ENCODE data around the gene CDIPT. TPM values are rescaled to one million over a fixed set of nuclear protein-coding genes. Genes with fewer than 3 reads are reported as not detected.
"Not testable (repeated sequence)": the region's sequence is repeated elsewhere in the genome, so short reads cannot be mapped to it uniquely, and the experiment has no call there.

CDIPT gene
- total RNA-seq, 1 donor from 2014 or later = 68.6 TPM

DNA sequence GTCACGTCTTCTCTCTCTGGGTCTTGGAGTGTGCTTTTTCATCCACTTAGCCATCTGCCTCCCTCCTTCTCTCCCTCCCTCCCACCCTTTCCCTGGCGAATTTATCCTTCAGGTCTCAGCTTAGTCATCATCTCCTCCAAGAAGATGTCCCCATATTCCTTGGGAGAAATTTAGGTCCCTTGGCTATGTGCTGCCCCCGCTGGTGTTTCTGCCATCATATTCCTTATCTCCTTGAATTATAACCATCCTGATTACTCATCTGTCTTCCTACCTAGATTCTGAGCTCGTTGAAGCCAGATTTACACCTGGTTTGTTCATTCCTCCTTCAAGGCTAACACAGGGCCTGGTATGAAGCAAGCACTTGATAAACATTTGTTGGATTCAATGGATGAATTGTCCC is 31.3 kb upstream of the CDIPT start:
- Histone ChIP-seq H3K27ac (replicated peaks) (no peak overlapping the region), H3K27me3 (ENCODE audit: low read depth) (peaks cover 41% of the 10 kb centered on the region), H3K36me3 (no peaks in the 10 kb centered on the region), H3K4me3 (no peak overlapping the region), H3K4me1 (peaks cover under 1% of the 10 kb centered on the region), H3K9me3 (replicated peaks) (no peaks in the 10 kb centered on the region)
- TF ChIP-seq, protein P1, sequence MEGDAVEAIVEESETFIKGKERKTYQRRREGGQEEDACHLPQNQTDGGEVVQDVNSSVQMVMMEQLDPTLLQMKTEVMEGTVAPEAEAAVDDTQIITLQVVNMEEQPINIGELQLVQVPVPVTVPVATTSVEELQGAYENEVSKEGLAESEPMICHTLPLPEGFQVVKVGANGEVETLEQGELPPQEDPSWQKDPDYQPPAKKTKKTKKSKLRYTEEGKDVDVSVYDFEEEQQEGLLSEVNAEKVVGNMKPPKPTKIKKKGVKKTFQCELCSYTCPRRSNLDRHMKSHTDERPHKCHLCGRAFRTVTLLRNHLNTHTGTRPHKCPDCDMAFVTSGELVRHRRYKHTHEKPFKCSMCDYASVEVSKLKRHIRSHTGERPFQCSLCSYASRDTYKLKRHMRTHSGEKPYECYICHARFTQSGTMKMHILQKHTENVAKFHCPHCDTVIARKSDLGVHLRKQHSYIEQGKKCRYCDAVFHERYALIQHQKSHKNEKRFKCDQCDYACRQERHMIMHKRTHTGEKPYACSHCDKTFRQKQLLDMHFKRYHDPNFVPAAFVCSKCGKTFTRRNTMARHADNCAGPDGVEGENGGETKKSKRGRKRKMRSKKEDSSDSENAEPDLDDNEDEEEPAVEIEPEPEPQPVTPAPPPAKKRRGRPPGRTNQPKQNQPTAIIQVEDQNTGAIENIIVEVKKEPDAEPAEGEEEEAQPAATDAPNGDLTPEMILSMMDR (IDR thresholded peaks at IDR 0.05; ENCODE audit: borderline replicate concordance) = no peak
- DNase-seq = no peak
- intact Hi-C loops (cut with micrococcal nuclease) = no loop called here

DNA sequence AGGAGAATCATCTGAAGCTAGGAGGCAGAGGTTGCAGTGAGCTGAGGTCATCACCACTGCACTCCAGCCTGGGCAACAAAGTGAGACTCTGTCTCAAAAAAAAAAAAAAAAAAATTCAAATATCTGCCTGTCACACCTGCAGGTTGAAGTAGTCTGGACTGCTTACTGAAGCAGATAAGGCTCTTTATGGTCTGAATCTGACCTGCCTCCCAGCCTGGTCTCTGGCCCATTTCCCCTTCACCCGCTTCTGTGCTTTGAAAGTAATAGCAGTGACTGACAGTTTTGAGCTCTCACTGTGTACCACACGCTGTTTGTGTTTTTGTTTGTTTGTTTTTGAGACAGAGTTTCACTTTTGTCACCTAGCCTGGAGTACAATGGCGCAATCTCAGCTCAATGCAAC is 30.5 kb upstream of the CDIPT start:
- DNase-seq = no peak
- no peak overlapping the region for H3K4me3 ChIP-seq
- TF ChIP-seq, protein P1 (IDR thresholded peaks at IDR 0.05; ENCODE audit: borderline replicate concordance) = no peak
- intact Hi-C loops (cut with micrococcal nuclease) = no loop called here
- H3K36me3 ChIP-seq = no peaks in the 10 kb centered on the region
- H3K27ac ChIP-seq (replicated peaks) = no peak overlapping the region
- peaks cover 33% of the 10 kb centered on the region for H3K27me3 ChIP-seq (ENCODE audit: low read depth)
- H3K4me1 ChIP-seq = no peaks in the 10 kb centered on the region
- no peaks in the 10 kb centered on the region for H3K9me3 ChIP-seq (replicated peaks)

DNA sequence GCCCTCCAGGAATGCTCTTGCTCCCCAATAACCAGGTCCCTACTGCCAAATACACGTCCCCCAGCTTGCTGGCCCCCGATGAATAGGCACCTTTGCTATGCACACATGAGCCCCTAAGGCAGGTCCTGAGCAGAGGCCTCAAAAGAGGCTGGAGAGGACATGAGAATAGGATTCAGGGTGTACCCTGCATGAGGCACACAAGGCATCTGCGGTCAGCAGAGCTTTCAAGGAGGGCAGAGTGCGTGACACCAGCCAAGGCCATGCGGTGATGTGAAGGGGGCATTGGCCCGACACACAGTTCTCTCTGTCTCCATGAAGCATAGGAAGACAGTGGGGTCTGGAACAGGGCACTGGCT is 29.4 kb upstream of the CDIPT start:
- Histone ChIP-seq H3K36me3 (no peaks in the 10 kb centered on the region), H3K4me1 (no peaks in the 10 kb centered on the region), H3K4me3 (no peak overlapping the region), H3K9me3 (replicated peaks) (no peaks in the 10 kb centered on the region), H3K27ac (replicated peaks) (no peak overlapping the region), H3K27me3 (ENCODE audit: low read depth) (peaks cover 33% of the 10 kb centered on the region)
- no peak for DNase-seq
- intact Hi-C loops (cut with micrococcal nuclease) = no loop called here
- TF ChIP-seq, protein P1 (IDR thresholded peaks at IDR 0.05; ENCODE audit: borderline replicate concordance) = no peak

DNA sequence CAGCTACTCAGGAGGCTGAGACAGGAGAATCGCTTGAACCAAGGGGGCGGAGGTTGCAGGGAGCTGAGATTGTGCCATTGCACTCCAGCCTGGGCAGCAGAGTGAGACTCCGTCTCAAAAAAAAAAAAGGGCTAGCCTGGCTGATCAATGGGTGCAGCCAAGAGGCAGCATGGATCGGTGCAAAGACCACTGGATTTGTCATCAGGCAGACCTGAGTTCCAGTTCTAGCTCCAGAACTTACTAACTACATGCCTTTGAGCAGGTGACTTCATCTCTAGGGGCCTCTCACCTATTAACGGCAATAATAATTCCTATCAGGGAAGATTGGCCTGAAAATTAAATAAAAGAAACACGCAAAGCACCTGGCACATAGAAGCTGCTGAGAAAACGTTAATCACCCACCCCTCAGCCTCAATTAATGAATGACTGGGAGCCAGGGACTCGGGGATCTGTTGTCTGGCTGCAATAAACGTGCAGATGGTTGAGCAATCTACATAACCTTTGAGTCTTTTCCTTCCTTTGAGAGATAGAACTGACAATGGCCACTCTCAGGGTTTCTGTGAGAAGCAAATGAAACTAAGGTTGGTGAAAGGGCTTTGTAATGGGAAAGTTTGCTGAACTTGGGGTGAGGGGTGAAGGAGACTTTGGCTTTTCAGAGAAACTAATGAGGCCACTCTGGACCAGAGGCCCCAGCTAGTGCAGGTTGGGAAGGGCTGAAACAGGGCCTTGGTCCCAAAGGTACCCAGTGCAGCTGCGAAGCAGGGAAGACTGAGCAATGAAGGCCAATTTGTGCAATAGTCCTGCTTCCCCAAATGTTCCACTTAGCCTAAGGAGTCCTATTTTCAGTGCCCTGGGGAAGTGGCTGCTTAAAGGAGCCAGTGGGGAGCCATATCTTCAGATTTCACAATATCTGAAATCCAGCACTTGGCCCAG is 28.8 kb upstream of the CDIPT start:
- peaks cover 27% of the 10 kb centered on the region for H3K27me3 ChIP-seq (ENCODE audit: low read depth)
- no peak for DNase-seq
- H3K9me3 ChIP-seq (replicated peaks) = no peaks in the 10 kb centered on the region
- H3K4me1 ChIP-seq = no peaks in the 10 kb centered on the region
- intact Hi-C loops (cut with micrococcal nuclease) = no loop called here
- H3K36me3 ChIP-seq = no peaks in the 10 kb centered on the region
- no peak overlapping the region for H3K4me3 ChIP-seq
- H3K27ac ChIP-seq (replicated peaks) = no peak overlapping the region
- TF ChIP-seq, protein P1 (IDR thresholded peaks at IDR 0.05; ENCODE audit: borderline replicate concordance) = no peak

DNA sequence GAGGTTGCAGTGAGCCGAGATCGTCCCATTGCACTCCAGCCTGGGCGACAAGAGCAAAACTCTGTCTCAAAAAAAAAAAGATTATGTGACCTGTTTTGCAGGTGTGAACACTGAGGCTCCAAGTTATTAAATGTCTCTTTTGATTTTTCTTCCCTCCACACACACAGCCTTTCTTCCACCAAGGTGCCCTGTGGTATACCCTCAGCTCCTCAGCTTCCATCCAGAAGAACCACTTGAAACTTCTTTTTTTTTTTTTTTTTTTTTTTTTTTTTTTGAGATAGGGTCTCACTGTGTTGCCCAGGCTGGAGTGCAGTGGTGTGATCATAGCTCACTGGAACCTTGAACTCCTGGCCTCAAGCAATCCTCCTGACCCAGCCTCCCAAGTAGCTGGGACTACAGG is 26.3 kb upstream of the CDIPT start:
- H3K27ac ChIP-seq (replicated peaks); H3K36me3 ChIP-seq; intact Hi-C loops (cut with micrococcal nuclease); H3K4me3 ChIP-seq; H3K4me1 ChIP-seq; DNase-seq; H3K9me3 ChIP-seq (replicated peaks): not testable (repeated sequence)
- H3K27me3 ChIP-seq (ENCODE audit: low read depth) = peaks cover 21% of the 10 kb centered on the region

DNA sequence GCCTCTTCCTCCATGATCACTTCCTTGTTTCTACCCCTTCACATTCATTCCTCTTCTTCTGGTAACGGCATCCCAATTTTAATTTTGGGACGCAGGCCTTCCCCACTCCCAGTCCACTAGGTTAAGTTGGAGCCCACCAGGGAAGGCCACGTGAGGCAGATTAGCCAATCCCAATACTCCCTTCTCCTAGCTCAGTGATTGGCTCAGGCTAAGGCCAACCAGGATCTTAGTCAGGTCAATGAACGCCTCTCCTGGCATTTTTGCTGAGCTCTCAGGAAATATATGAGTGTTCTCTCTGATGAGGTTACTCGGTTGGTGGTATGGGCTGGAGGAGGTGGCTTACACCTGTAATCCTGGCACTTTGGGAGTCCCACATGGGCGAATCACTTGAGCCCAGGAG is 21.0 kb upstream of the CDIPT start:
- H3K27ac ChIP-seq (replicated peaks) = no peak overlapping the region
- H3K4me3 ChIP-seq = no peak overlapping the region
- H3K9me3 ChIP-seq (replicated peaks) = no peaks in the 10 kb centered on the region
- peaks cover 38% of the 10 kb centered on the region for H3K27me3 ChIP-seq (ENCODE audit: low read depth)
- H3K4me1 ChIP-seq = no peaks in the 10 kb centered on the region
- no peaks in the 10 kb centered on the region for H3K36me3 ChIP-seq
- no peak for DNase-seq
- TF ChIP-seq, protein P1 (IDR thresholded peaks at IDR 0.05; ENCODE audit: borderline replicate concordance) = no peak
- intact Hi-C loops (cut with micrococcal nuclease) = no loop called here

Data from left ventricle myocardium inferior (tissue), 1 donor.